Ammon's horn (tissue), 1 donor: ENCODE data around the gene SH3BP4.

Experiments
- DNase-seq: peaks from one replicate; pipeline ENCODE4 v3.0.0-alpha.2; 2016; ENCODE audit warnings: low spot score

Gene SH3BP4

GRCh38 chr2:234967201-234967869 is 15.5 kb downstream of the SH3BP4 start:
- no peak for DNase-seq

GRCh38 chr2:234967870-234968208 is 16.0 kb downstream of the SH3BP4 start:
- DNase-seq = no peak

- no peak for DNase-seq
Measured at GRCh38 chr2:234968631-234969305, 17.0 kb downstream of the SH3BP4 start.

- DNase-seq = no peak
Measured at GRCh38 chr2:234969306-234970098, 17.7 kb downstream of the SH3BP4 start.

DNA sequence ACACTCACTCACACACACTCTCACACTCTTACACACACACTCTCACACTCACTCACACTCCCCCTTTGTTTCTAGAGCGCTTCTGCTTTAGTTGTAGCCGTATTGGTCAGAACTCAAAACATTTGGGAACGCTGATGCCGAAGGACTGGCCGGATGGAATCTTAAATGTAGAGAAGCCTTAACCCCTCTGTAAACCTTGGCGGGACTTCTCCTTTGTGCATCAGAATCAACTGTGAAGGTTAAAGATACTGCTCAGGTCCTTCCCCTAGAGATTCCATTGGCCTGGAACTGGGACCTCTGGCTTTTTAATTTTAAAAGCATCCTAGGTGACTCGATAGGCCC is 18.3 kb downstream of the SH3BP4 start:
- no peak for DNase-seq

DNA sequence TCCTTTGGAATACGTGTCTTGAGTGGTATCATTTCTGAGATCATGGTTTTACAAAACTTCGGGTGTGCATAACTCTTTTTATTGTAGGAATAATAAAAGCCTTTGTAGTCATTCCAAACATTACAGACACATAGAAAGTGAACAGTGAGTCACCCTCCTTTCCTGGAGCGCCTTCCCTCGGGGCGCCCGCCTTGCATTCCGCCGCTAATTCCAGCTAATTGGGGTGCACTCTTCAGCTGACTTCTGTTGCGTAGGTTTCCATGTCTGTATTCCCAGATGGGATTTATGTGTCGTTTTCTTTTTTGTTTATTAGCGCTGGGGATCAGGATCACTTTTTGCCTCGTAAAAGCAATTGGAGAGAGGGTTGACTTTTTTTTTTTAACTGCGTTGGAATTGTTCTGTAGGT is 18.7 kb downstream of the SH3BP4 start:
- peak; percentile 68 for DNase-seq

DNA sequence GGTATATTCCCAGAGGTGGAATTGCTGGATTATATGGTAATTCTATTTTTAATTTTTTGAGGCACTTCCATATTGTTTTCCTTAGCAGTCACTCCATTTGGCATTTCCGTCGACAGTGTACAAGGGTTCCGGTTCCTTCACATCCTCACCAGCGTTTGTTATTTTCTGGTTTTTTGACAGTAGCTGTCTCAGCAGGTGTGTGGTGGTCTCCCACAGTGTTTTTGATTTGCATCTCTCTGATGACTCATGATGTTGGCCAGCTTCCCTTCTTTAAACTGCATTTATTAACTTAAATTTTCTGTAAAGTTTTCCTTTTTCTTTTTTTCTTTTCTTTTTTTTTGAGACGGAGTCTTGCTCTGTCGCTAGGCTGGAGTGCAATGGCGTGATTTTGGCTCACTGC is 19.7 kb downstream of the SH3BP4 start:
- DNase-seq = no peak

DNA sequence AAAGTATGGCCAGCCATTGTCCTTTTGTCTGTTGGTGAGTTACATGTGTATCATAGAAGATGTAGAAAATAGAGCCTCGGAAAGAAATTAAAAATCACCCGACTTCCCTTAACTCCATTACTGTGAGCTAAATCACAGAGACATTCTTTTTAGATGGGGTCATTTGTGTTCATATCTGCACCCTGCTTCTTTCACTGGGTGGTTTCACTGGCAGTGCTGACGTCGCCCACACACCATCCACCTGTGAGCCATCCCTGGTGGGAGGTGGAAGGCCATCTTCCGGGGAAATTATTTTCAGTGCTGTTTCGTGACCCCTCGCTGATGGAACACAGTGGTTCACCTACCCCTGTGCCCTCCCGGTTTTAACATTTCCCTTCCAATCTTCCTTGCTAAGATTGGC is 21.2 kb downstream of the SH3BP4 start:
- no peak for DNase-seq

DNA sequence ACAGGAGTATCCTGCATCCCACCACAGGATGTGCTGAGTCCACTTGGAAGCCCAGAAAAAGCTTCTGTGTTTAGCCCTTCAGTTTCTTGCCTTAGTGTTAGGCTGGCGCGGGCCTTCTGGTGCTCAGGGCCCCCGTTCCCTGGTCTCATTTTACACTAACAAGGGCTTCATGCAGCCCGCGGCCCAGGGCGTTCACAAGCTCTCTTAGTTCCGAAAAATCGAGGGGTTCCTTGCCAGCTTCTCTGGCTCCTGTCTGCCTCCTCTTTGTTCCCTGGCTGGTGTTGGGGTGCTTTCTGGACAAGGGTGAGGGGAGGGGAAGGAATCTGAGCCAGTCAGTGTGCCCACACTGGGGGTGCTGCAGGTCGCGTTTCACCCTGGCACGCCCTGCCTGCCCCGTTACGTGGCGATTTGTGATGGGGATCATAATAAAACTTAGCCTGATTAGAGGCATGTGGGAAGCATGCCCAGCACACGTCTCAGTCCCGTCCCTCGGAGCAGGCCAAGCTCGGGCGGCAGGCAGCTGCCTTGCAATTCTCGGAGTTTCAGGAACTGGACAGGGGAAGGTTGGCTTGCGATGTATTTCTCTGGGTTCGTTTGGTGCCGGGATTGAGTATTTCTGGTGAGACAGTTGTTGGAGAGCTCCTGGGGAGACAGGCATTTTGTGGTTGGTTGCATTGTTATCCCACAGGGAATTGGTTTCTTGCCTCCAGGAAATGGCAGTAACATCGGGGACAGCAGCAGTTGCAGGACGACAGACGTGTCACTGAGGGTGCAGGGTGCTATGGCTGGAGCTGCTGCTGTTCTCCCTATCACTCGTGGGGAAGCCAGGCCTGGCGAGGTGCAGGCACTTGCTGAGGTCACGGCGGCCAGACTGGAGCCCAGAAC is 22.9 kb downstream of the SH3BP4 start:
- DNase-seq = peak; percentile 47

GRCh38 chr2:234975611-234976010 is 23.8 kb downstream of the SH3BP4 start:
- no peak for DNase-seq

DNA sequence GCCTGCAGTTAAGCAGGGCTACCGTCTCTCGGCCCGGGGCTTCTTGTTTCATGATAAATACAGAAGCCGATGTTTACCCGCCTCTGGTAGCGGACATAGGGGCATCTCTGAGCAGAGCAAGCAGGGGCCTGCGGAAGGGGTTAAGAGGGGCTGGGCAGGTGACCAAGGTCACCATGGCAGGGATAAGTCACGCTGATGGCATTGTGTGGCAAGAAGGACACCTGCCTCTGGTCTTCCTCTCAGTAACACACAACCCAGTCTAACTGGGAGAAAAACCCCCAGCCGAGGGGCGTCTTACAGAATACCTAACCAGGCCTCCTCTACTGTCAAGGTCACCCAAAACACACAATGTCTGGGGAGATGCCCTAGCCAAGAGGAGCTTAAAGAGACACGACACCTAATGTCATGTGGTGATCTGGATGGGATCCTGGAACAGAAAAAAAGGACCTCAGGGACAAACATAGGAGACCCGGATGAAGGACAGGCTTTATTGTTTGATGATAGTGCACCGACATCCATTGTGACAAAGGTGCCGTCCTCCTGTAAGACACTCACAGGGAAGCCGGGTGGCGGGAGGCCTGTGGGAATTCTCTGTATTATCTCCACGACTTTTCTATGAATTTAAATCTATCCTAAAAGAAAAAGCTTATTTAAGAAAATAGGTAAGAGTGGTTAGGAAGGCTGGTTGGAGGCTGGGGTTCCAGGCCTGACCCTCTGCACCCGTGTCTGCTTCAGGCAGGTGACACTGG is 24.8 kb downstream of the SH3BP4 start:
- DNase-seq = no peak

- no peak for DNase-seq
Measured at GRCh38 chr2:234977228-234977679, 25.4 kb downstream of the SH3BP4 start.

GRCh38 chr2:234978466-234979203 is 26.8 kb downstream of the SH3BP4 start:
- DNase-seq = no peak

- peak; percentile 42 for DNase-seq
Measured at GRCh38 chr2:234979204-234980167, 27.7 kb downstream of the SH3BP4 start.

DNA sequence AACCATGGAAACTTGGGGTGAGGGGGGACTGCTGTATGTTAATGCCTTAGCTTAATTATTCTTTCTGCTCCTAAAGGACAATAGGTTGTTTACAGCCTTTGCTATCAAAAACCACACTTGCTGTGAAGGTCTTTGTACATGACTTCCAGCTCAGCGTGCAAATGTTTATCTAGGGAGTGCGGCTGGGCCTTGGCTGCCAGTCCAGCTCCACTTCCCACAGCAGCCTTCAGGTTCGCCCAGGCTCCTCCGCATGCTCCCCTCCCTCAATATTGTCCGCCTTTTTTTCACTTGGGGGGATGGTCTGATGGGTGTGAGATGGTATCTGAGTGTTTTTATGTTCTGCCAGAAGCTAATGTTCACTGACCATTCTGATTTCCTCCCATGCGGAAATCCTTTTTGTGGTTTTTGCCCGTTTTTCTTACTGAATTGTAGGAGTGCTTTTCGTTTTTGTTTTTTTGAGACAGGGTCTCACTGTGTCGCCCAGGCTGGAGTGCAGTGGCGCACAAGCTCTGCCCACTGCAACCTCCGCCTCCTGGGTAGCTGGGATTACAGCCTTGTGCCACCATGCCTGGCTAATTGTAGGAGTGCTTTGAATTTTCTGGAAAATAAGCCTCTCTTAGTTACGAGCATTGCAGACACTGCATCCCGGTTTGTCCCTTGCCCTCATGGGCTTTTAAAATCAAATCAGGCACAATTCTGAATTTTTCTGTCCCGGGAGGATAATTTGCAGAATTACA is 28.8 kb downstream of the SH3BP4 start:
- no peak for DNase-seq

- DNase-seq = peak; percentile 55
Measured at GRCh38 chr2:234981197-234982095, 29.6 kb downstream of the SH3BP4 start.

DNA sequence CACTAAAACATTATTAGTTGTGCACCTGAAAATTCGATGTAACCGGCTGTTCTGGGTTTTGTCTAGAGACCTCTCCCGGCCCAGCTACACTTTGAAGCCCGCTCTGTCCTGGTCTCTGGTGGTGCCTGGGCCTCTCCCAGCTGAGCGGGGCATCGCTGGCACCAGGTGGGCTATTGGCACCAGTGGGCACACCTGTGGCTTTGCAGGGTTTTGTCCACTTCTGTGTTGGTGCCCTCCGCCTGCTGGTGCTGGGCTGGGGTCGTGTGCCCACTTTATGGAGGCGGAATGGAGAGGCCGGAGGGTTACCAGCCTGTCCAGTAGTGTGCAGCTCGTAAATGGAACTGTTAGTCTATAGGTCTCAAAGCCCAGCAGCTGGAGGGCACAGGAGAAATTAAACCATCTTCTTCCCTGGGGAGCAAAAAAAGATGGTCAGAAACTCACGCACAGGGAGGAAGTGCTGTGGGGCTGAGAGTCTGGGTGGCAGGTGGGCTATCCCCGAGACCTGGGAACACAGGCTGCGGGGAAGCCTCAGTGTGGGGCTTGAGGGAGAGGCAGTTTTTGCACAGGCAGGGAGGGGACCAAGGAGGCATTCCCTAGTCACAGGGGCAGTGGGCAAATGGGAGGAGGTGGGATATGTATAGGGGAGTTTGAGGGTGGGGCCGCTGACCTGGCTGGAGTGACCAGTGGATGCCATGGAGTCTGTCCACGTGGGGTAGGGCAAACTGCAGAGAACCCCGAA is 30.4 kb downstream of the SH3BP4 start:
- no peak for DNase-seq
